Spleen (tissue), 11 donors: ENCODE results near the gene CCIN. TPM values are rescaled to one million over a fixed set of nuclear protein-coding genes. Genes with fewer than 3 reads are reported as not detected.

ENCODE experiments used
- DNase-seq: peaks from one replicate; pipeline ENCODE4 v3.0.0-alpha.2; 2020
- H3K27ac ChIP-seq, 8 donors: fragments of 200-600 bp; sonication (generic) in 7 of 8; 1 replicate in 4 of 8; 2 replicates in 4 of 8; pipeline versions ENCODE4 v1.5.0 to v1.8.0; 2016 to 2021; ENCODE audit warnings: inconsistent platforms in 4 of 8, mild to moderate bottlenecking in 4 of 8, moderate library complexity in 1 of 8
- H3K27me3 ChIP-seq, 7 donors: fragments of 200-600 bp; sonication (generic) in 6 of 7; replicated peaks in 1 of 7; 1 replicate in 4 of 7; 2 replicates in 3 of 7; pipeline versions ENCODE4 v1.5.0 to v1.8.0; 2016 to 2021; ENCODE audit warnings: inconsistent platforms in 3 of 7, mild to moderate bottlenecking in 1 of 7
- H3K36me3 ChIP-seq, 6 donors: fragments of 200-600 bp; sonication (generic) in 5 of 6; 1 replicate in 4 of 6; 2 replicates in 2 of 6; pipeline versions ENCODE4 v1.5.0 to v1.8.0; 2016 to 2021; ENCODE audit warnings: inconsistent platforms in 2 of 6
- H3K4me1 ChIP-seq, 6 donors: fragments of 200-600 bp; sonication (generic) in 5 of 6; 1 replicate in 3 of 6; 2 replicates in 3 of 6; pipeline versions ENCODE4 v1.5.0 to v1.8.0; 2016 to 2021; ENCODE audit warnings: inconsistent platforms in 3 of 6
- H3K4me3 ChIP-seq, 8 donors: fragments of 200-600 bp; sonication (generic) in 7 of 8; 1 replicate in 4 of 8; 2 replicates in 4 of 8; pipeline versions ENCODE4 v1.5.0 to v1.8.0; 2016 to 2021; ENCODE audit warnings: inconsistent platforms in 4 of 8, mild to moderate bottlenecking in 4 of 8, moderate library complexity in 2 of 8
- H3K9me3 ChIP-seq, 8 donors: fragments of 200-600 bp; sonication (generic) in 7 of 8; 1 replicate in 4 of 8; 2 replicates in 4 of 8; pipeline versions ENCODE4 v1.5.0 to v1.8.0; 2016 to 2021; ENCODE audit warnings: inconsistent platforms in 4 of 8
- POLR2A ChIP-seq, 3 donors: fragments of 450-650 bp; IDR thresholded peaks; one replicate each; pipeline ENCODE4 v1.5.1; 2017; ENCODE audit warnings: antibody characterized with exemption in 3 of 3, mild to moderate bottlenecking in 1 of 3
- POLR2AphosphoS5 ChIP-seq, 3 donors: sonication (generic); formaldehyde crosslinking; IDR thresholded peaks; one replicate each; pipeline ENCODE4 v1.5.1; 2017; ENCODE audit warnings: antibody characterized with exemption in 3 of 3
- WGBS, 5 donors: extraction: QIAGEN DNeasy Blood & Tissue Kit in 3 of 5; methylation state at CpG; one replicate each; pipeline versions ENCODE4 v1.1.5 to v1.1.7; 2013 to 2018; 5-methylcytosine and 5-hydroxymethylcytosine counted together
- intact Hi-C: fragments of 100-400 bp; cut with DNase I; formaldehyde crosslinking; loops from one replicate; pipeline ENCODE4 v1.15.0; 2023; ENCODE audit warnings: low total_unique reads
- polyA plus RNA-seq, 3 donors: library from polyadenylated mRNA; stranded (reverse); fragments of 200-250 nt; gene quantifications; one replicate each; pipeline ENCODE4 v1.2.1, GENCODE V29; 2013
- total RNA-seq, 7 donors: library from RNA; depleted of rRNA in 3 of 7; stranded (reverse); fragments of >200 nt in 3 of 7; fragmentation: NEBNext Ultra II Directional in 4 of 7; extraction: Animal tissue kit (Norgen Biotek cat#: 25700) in 4 of 7; gene quantifications; one replicate each; pipeline versions ENCODE4 v1.1.0 to v1.2.1, GENCODE V29; 2016 to 2021
- TF ChIP-seq, protein P1 (sequence below), 11 experiments: fragments of 200-600 bp in 7 of 11; fragments of 450-650 bp in 4 of 11; sonication (generic) in 4 of 11; IDR thresholded peaks in 8 of 11; conservative IDR thresholded peaks in 3 of 11; 1 replicate in 7 of 11; 2 replicates in 4 of 11; pipeline versions ENCODE4 v1.4.0 to v1.8.0; 2016 to 2021; ENCODE audit warnings: antibody characterized with exemption in 11 of 11, inconsistent platforms in 4 of 11, mild to moderate bottlenecking in 1 of 11
- donor health status: healthy with polysubstance abuse.
- donor health status: DM: no; HTN: no; CAD: no; lungs with moderate emphysema.
- donor health status: DM: no; HTN: no; CAD: no.
- donor health status: Bipolar disorder and iron deficiency.
- donor health status: healthy.
- donor health status: DM: no; HTN: no; CAD: no.
- donor health status: DM: yes; HTN: yes; CAD: no.

The CCIN gene
- total and polyA plus RNA-seq, 10 donors, result 0.03 to 1.0 (median 0.13) TPM; not detected in 3

DNA sequence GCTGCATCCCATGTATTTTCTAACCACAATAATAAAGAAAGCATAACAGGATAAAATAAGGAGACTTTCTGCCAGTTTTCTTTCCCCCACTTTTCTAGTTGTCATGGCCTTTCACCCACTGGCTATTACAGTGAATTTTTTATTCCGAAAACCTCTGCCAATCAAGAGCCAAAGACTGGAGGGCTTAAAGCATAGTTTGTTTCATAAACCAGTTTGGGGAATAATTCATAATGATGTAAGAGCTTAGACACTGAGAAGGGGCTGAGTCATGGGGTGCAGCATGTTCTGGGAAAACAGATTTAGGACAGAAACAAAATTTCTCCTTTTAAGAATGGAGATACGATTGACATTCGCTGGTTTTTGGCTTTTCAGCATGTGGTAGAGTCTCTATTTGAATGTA lies 37.1 kb upstream of the CCIN start:
- Histone ChIP-seq H3K27me3 (peaks cover 0 to 4% (median 0%) of the 10 kb centered on the region in 7 donors), H3K4me3 (no peak overlapping the region), H3K27ac (no peak overlapping the region), H3K36me3 (no peaks in the 10 kb centered on the region), H3K9me3 (no peaks in the 10 kb centered on the region), H3K4me1 (peaks cover 2 to 40% (median 23%) of the 10 kb centered on the region in 6 donors)
- no peak for DNase-seq
- intact Hi-C loops, result no loop called here
- TF ChIP-seq POLR2AphosphoS5 (IDR thresholded peaks at IDR 0.05) (no peak), POLR2A (IDR thresholded peaks at IDR 0.05) (no peak)
- TF ChIP-seq, protein P1, sequence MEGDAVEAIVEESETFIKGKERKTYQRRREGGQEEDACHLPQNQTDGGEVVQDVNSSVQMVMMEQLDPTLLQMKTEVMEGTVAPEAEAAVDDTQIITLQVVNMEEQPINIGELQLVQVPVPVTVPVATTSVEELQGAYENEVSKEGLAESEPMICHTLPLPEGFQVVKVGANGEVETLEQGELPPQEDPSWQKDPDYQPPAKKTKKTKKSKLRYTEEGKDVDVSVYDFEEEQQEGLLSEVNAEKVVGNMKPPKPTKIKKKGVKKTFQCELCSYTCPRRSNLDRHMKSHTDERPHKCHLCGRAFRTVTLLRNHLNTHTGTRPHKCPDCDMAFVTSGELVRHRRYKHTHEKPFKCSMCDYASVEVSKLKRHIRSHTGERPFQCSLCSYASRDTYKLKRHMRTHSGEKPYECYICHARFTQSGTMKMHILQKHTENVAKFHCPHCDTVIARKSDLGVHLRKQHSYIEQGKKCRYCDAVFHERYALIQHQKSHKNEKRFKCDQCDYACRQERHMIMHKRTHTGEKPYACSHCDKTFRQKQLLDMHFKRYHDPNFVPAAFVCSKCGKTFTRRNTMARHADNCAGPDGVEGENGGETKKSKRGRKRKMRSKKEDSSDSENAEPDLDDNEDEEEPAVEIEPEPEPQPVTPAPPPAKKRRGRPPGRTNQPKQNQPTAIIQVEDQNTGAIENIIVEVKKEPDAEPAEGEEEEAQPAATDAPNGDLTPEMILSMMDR (IDR thresholded peaks at IDR 0.05 in 8 of 11, conservative IDR thresholded peaks at IDR 0.05 in 3 of 11), result no peak
- WGBS, 5 donors, result 82 to 91% (median 87%) methylated on average over 3 of the region's 3 CpGs

GRCh38 chr9:36134761-36135505 lies 34.3 kb upstream of the CCIN start:
- Histone ChIP-seq H3K9me3 (no peaks in the 10 kb centered on the region), H3K36me3 (peaks cover 0 to 9% (median 0%) of the 10 kb centered on the region in 6 donors), H3K27ac (no peak overlapping the region), H3K4me3 (no peak overlapping the region), H3K4me1 (peaks cover 16 to 45% (median 37%) of the 10 kb centered on the region in 6 donors), H3K27me3 (peaks cover 0 to 4% (median 0%) of the 10 kb centered on the region in 7 donors)
- 90 to 96% (median 92%) methylated on average over 9 of the region's 9 CpGs for WGBS, 5 donors
- intact Hi-C loops, result no loop called here
- DNase-seq, result no peak
- TF ChIP-seq POLR2A (IDR thresholded peaks at IDR 0.05) (no peak), POLR2AphosphoS5 (IDR thresholded peaks at IDR 0.05) (no peak)
- TF ChIP-seq, protein P1 (IDR thresholded peaks at IDR 0.05 in 8 of 11, conservative IDR thresholded peaks at IDR 0.05 in 3 of 11), result no peak

DNA sequence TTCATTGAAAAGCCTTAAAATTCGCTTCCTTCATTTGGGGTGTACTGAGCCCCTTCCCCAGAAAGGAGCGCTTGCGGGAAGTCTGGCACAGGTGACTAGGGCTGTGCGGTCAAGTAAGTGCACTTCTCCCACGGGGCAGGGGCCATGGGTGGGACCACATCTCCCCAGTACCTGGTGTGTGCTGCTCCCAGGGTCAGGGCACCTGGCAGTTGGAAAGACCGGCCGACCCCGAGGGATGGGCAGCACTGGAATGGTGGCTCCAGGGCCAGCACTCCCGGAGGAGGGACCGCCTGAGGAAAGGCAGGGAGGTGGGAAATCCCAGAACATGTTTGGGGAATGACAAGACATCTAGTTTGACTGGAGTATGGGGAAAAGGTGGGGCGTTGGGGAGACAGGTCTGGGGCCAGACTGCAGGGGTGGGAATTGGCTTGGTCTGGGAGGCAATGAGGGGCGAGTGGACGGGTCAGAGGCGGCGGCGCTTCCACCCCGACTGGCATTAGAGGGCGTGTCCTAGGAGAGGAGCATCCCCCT lies 33.4 kb upstream of the CCIN start:
- DNase-seq, result no peak
- 8 to 20% (median 18%) methylated on average over 18 of the region's 18 CpGs for WGBS, 5 donors
- intact Hi-C loops, result no loop called here
- no peak for TF ChIP-seq POLR2A (IDR thresholded peaks at IDR 0.05)
- TF ChIP-seq, protein P1 (IDR thresholded peaks at IDR 0.05 in 8 of 11, conservative IDR thresholded peaks at IDR 0.05 in 3 of 11), result peak in 1 of 11 experiments; percentile 10
- Histone ChIP-seq H3K27me3 (peaks cover 0 to 4% (median 0%) of the 10 kb centered on the region in 7 donors), H3K4me3 (peak overlapping the region; percentile 51 to 93 (median 76)), H3K36me3 (peaks cover 0 to 9% (median 0%) of the 10 kb centered on the region in 6 donors), H3K4me1 (peaks cover 19 to 54% (median 46%) of the 10 kb centered on the region in 6 donors), H3K9me3 (no peaks in the 10 kb centered on the region), H3K27ac (peak overlapping the region in 7 of 8 donors; percentile 82 to 95 (median 88))

DNA sequence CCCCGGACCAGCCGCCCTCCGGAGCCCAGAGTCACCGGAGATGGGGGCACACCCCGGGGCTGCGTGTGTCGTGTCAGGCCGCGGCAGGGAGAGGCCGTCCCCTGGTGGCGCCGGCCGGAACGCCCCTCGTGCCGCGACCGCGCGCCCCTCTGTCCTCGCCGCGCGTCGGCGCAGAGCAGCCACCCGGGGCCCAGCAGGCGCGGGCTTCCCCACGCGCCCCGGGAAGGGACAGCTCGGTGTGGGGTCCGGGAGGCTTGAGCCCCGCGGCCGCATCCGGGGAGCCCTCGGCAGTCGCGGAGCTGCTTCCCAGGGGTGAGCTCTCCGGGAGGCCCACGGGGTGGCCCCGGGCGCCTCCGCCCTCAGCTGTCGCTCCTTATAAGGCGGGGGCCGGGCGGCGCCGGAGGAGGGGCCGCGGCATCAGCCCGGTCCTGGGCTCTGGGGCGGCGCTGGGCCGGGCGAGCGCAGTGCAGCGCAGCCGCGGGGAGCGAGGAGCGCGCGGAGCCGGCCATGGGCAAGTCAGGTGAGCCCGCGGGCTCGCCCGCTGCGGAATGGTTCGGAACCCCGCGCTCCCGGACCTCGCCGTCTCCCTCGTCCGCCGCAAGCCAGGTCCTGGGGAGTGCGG lies 32.8 kb upstream of the CCIN start, which contains the start of gene GLIPR2:
Gene GLIPR2, plus strand, starts transcription at position 462 of the 622 bp plus-strand sequence. Its CDS starts 46 bp downstream, at position 508.
- peak within 1 kb of the TSS; percentile 66 to 95 (median 86) for H3K27ac ChIP-seq
- intact Hi-C loops, result no loop called here

More for the DNA sequence above, 32.8 kb upstream of the CCIN start, which contains the start of gene GLIPR2:
- Histone ChIP-seq H3K4me3 (peak within 1 kb of the TSS; percentile 51 to 93 (median 76)), H3K27me3 (peaks cover 0 to 4% (median 0%) of the 10 kb centered on the region in 7 donors), H3K9me3 (no peaks in the 10 kb centered on the region), H3K36me3 (peaks cover 0 to 9% (median 0%) of the 10 kb centered on the region in 6 donors), H3K4me1 (peaks cover 25 to 59% (median 51%) of the 10 kb centered on the region in 6 donors)
- WGBS, 5 donors, result 0 to 2% (median 1%) methylated on average over 8 to 83 of the region's 83 CpGs
- DNase-seq, result peak; percentile 97
- peak; percentile 78 to 86 (median 83) for TF ChIP-seq POLR2AphosphoS5 (IDR thresholded peaks at IDR 0.05)
- peak in 1 of 3 donors; percentile 72 for TF ChIP-seq POLR2A (IDR thresholded peaks at IDR 0.05)
- TF ChIP-seq, protein P1 (IDR thresholded peaks at IDR 0.05 in 8 of 11, conservative IDR thresholded peaks at IDR 0.05 in 3 of 11), result peak in 5 of 11 experiments; percentile 7 to 46 (median 39)
